Left renal pelvis (tissue), 4 donors: ENCODE data around the gene DOCK1. TPM values are rescaled to one million over a fixed set of nuclear protein-coding genes. Genes with fewer than 3 reads are reported as not detected.

Source experiments
- DNase-seq, 4 donors: peaks; one replicate each; pipeline ENCODE4 v3.0.0-alpha.2; 2013; ENCODE audit warnings: low read depth in 4 of 4, low spot score in 3 of 4
- polyA plus RNA-seq, 4 donors: library from polyadenylated mRNA; unstranded; fragments of 120-200 nt; gene quantifications; one replicate each; pipeline ENCODE4 v1.2.1, GENCODE V29; 2013; ENCODE audit not compliant: insufficient read length in 4 of 4

Gene DOCK1
- polyA plus RNA-seq, 4 donors = 62.7 to 68.3 (median 66.4) TPM

- no peak for DNase-seq
These were observed 526.3 kb downstream of the DOCK1 start for GRCh38 chr10:127431525-127431924.

DNA sequence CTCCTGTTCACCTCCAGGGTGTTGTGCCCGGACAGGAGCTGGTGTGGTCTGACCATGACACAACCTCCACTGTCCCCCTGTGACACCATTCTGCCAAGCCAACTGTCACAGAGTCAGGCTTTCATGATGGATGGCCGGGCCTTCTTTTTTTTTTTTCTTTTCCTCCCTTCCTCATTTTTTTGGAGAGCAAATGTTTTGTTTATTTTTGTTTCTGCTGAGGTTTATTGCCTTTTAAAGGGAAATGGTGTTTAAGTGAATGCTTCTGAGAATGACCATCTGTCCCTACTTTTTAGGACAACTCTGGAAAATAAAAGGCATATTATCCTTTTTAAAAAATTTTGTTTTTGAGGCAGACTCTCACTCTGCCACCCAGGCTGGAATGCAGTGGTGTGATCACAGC is 528.8 kb downstream of the DOCK1 start:
- peak in 1 of 4 donors; percentile 20 for DNase-seq

- DNase-seq = peak in 1 of 4 donors; percentile 12
These were observed 530.0 kb downstream of the DOCK1 start for GRCh38 chr10:127435246-127435645.

GRCh38 chr10:127440371-127440770 is 535.1 kb downstream of the DOCK1 start:
- no peak for DNase-seq

GRCh38 chr10:127441350-127442219 is 536.4 kb downstream of the DOCK1 start:
- DNase-seq = peak in 2 of 4 donors; percentile 39 to 51

DNA sequence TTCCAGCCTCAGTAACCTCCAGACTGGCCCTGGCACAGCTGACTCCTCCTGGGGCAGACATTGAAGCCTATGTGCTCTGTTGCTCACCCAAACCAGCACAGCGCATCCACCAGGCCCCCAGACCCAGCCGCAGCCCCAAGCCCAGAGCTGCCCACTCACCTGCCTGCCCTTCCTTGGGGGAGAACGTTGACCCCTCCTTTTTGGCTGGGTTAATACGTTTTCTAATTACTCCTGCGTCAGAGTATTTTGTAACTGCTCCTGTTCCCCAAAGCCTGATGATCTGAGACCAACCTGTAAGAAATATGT is 536.9 kb downstream of the DOCK1 start:
- DNase-seq = no peak

- DNase-seq = no peak
These were observed 538.9 kb downstream of the DOCK1 start for GRCh38 chr10:127444155-127444554.

DNA sequence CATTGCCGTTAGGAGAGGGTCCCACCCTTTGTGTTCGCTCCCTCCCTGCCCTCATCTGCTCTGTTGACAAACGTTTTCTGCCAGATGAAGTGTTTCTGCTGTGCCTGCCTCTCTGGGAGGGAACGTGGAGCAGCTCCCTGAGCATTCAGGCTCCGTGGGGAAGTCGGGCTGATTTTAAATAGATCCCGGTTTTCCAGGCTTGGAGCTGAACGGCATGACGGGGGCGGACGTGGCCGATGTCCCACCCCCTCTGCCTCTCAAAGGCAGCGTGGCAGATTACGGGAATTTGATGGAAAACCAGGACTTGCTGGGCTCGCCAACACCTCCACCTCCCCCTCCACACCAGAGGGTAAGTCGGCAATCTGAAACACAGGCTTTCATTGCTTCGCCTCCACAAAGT is 542.0 kb downstream of the DOCK1 start:
- no peak for DNase-seq

DNA sequence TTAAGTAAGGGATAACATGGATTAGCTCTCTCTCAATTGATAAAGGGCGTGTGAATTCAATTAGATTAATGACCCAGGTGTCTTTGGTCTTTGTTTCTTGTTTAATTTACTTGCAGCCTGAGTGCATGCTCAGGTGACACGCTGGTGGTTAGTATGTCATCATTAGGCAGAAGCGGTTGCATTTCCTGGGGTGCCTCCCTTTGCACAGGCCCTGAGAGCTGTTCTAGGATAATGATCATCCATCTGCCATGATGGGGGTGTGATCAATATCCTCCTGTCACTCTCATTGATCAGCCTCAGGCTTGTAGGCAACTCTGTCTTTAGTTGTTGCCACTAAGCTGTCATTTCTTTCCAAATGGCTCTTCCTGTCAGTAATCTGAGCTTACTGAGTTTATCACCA is 544.3 kb downstream of the DOCK1 start:
- no peak for DNase-seq

DNA sequence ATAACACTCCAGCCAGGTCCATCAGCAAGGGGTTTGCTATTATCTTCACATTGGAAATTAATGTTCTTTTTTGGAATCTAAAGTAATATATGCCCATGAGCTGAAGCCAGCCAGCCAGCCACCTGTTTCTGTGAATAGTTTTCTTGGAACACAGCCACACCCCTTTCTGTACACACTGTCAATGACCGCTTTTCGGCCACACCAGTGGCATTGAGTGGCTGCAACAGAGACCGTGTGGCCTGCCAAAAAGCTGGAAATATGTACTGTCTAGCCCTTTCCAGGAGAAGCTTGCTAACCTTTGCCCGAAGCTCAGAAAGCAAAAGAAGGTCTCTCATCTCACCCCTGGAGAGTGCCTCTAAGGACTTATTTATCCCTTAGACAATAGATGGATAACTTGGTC is 545.4 kb downstream of the DOCK1 start:
- DNase-seq = no peak

DNA sequence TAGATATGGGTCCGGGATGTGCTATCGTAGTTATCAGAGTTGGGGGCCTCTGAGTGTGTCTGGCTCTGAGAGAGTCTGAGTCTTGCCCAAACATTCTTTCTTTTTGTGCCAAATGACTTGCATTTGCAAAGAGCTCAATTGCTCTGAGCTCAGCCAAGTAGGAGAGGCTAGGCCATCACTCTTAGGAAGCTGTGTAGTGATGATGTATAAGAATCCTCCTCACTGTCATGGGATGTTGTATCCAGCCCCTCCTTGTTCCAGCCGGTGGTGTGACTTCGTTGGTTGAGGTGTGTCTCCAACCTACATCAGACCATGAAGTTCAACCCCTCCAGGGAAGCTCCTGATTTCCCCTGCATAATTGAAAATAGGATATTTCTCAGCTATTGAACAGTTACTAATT is 546.4 kb downstream of the DOCK1 start:
- DNase-seq = no peak

DNA sequence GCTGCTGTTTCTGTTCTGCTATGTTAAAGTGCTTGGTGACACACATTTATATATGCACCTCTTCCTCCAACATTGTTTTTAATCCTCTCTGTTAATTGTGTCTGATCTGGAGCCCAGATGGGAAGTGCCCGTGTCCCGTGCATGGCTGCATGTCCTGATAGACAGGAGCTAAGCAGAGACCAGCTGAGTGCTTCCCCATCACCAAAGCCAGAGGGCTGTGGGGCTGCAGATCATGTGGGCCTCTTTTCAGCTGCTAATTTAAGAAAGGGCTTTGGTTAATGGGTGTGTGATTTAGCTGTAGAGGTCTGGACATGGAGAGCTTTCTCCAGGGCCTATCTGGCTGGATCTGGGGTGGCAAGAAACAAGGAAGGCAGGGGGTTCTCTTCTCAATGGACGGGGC is 547.3 kb downstream of the DOCK1 start:
- no peak for DNase-seq

GRCh38 chr10:127453706-127454105 is 548.5 kb downstream of the DOCK1 start:
- DNase-seq = no peak

- DNase-seq = no peak
These were observed 550.9 kb downstream of the DOCK1 start for GRCh38 chr10:127456122-127456521.

GRCh38 chr10:127458016-127458810 is 553.0 kb downstream of the DOCK1 start:
- no peak for DNase-seq

- no peak for DNase-seq
These were observed 553.6 kb downstream of the DOCK1 start for GRCh38 chr10:127458829-127459228.

DNA sequence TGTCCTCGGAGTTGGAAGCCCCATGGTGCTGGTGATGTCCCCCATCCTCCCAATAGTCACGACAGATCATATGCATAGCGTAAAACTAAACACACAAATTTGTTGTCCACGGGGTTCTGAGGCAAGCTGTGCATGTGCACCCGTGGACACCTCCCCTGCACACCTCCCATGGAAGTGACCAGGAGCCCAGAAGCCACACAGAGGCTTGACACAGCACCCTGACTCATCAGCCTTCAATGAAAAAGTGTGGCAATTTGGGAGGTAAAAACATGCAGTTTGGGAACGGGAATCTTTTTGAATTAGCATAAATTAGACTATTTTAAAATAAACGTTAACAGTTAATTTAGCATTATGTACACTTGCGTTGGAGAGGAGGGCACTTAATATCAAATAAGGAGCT is 554.7 kb downstream of the DOCK1 start:
- no peak for DNase-seq

- no peak for DNase-seq
These were observed 557.5 kb downstream of the DOCK1 start for GRCh38 chr10:127462643-127463295.

- DNase-seq = no peak
These were observed 558.3 kb downstream of the DOCK1 start for GRCh38 chr10:127463548-127463947.

DNA sequence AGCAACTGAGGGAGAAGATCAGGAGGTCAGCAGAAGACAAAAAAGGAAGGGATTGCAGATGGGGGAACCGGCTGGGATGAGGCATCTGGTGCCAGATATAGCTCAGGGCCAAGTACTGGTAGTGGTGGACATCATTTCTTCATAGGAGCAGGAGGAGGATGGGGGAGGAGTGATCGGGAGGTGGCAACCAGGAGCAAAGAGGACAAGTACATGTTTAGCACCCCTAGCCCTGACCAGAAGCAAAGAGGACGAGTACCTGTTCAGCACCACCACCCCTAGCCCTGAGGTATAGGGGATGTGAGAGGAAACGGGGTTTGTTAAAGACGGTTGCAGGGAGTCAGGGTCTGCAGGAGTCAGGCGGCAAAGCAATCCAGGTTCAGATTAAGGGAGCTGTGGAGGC is 559.3 kb downstream of the DOCK1 start:
- no peak for DNase-seq

DNA sequence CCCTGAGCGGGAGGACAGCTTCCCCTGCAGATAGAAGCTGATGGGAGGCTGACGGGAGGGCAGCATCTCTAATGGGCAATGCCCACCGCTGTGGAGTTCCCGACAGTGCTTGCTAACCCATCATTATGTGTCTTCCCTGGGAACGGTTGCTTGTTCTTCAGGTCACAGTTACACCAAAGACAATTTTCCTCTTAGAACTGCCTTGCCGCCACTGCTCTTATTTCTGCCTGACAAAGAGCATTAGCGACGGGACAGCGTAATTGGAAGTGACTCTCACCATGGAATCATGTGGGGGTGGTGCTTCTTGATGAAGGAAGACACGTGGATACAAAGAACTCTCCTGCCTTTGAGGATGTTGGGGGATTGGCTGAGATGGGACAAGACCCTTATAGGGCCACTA is 562.6 kb downstream of the DOCK1 start:
- no peak for DNase-seq

GRCh38 chr10:127468632-127469031 is 563.4 kb downstream of the DOCK1 start:
- no peak for DNase-seq
